HepG2 (cell line): Measurements from ENCODE around the gene HSDL2. TPM values are rescaled to one million over a fixed set of nuclear protein-coding genes. Genes with fewer than 3 reads are reported as not detected.

Experiments
- CAMTA2 ChIP-seq: sonication (generic); formaldehyde crosslinking; IDR thresholded peaks from 2 replicates; pipeline ENCODE4 v1.4.0; 2020; ENCODE audit warnings: mild to moderate bottlenecking, missing genetic modification reagents, borderline replicate concordance
- DRAP1 ChIP-seq: IDR thresholded peaks from 2 replicates; pipeline ENCODE4 v1.6.1; 2016; ENCODE audit warnings: missing genetic modification reagents, missing compliant biosample characterization
- EED ChIP-seq: sonication (generic); formaldehyde crosslinking; IDR thresholded peaks from 2 replicates; pipeline ENCODE4 v1.5.0; 2020; ENCODE audit warnings: mild to moderate bottlenecking, missing genetic modification reagents
- ERF ChIP-seq: IDR thresholded peaks from 2 replicates; pipeline ENCODE4 v1.6.1; 2018; ENCODE audit warnings: missing biosample characterization, missing genetic modification reagents
- FOXA1 ChIP-seq, 2 experiments: fragments of 450-650 bp in 1 of 2; sonication (generic) in 1 of 2; formaldehyde crosslinking in 1 of 2; IDR thresholded peaks; 2 replicates each; pipeline versions ENCODE4 v1.4.0 to v1.6.1; 2016 to 2020; ENCODE audit warnings: missing genetic modification reagents in 1 of 2
- FOXC1 ChIP-seq: sonication (generic); formaldehyde crosslinking; IDR thresholded peaks from 2 replicates; pipeline ENCODE4 v1.8.0; 2022; ENCODE audit warnings: mild to moderate bottlenecking, missing genetic modification reagents, borderline replicate concordance
- HIVEP1 ChIP-seq: sonication (generic); formaldehyde crosslinking; IDR thresholded peaks from 2 replicates; pipeline ENCODE4 v1.4.0; 2020; ENCODE audit warnings: mild to moderate bottlenecking, missing genetic modification reagents
- IKZF5 ChIP-seq: IDR thresholded peaks from 2 replicates; pipeline ENCODE4 v1.6.1; 2018; ENCODE audit warnings: missing genetic modification reagents, mild to moderate bottlenecking, missing compliant biosample characterization
- KDM5B ChIP-seq: sonication (generic); formaldehyde crosslinking; IDR thresholded peaks from 2 replicates; pipeline ENCODE4 v1.4.0; 2020; ENCODE audit warnings: missing genetic modification reagents, mild to moderate bottlenecking, borderline replicate concordance
- LCORL ChIP-seq, 2 experiments: fragments of 450-650 bp in 1 of 2; sonication (generic) in 1 of 2; formaldehyde crosslinking in 1 of 2; IDR thresholded peaks; 2 replicates each; pipeline versions ENCODE4 v1.5.0 to v1.6.1; 2017 to 2020; ENCODE audit warnings: antibody characterized with exemption in 1 of 2, missing genetic modification reagents in 1 of 2
- MIXL1 ChIP-seq: IDR thresholded peaks from 2 replicates; pipeline ENCODE4 v1.6.1; 2016
- NR1H2 ChIP-seq: sonication (generic); formaldehyde crosslinking; IDR thresholded peaks from 2 replicates; pipeline ENCODE4 v1.8.1; 2022; ENCODE audit warnings: low read depth, missing genetic modification reagents, borderline replicate concordance
- PAF1 ChIP-seq: IDR thresholded peaks from 2 replicates; pipeline ENCODE4 v1.6.1; 2016; ENCODE audit warnings: missing genetic modification reagents, missing compliant biosample characterization
- PPARG ChIP-seq: conservative IDR thresholded peaks from 2 replicates; pipeline ENCODE4 v1.6.1; 2016; ENCODE audit warnings: missing biosample characterization, missing genetic modification reagents
- REXO4 ChIP-seq: sonication (generic); formaldehyde crosslinking; IDR thresholded peaks from 2 replicates; pipeline ENCODE4 v1.8.0; 2022; ENCODE audit warnings: missing genetic modification reagents, mild to moderate bottlenecking, borderline replicate concordance
- SOX13 ChIP-seq, 3 experiments: fragments of 450-650 bp in 1 of 3; sonication (generic) in 1 of 3; formaldehyde crosslinking in 1 of 3; IDR thresholded peaks in 2 of 3; conservative IDR thresholded peaks in 1 of 3; 2 replicates each; pipeline versions ENCODE4 v1.5.0 to v1.6.1; 2016 to 2020; ENCODE audit warnings: antibody characterized with exemption in 1 of 3, mild to moderate bottlenecking in 1 of 3, missing compliant biosample characterization in 1 of 3, missing genetic modification reagents in 1 of 3, moderate library complexity in 1 of 3
- WIZ ChIP-seq: sonication (generic); formaldehyde crosslinking; IDR thresholded peaks from 2 replicates; pipeline ENCODE4 v1.5.1; 2020; ENCODE audit warnings: mild to moderate bottlenecking, missing genetic modification reagents
- ZBTB38 ChIP-seq: sonication (generic); formaldehyde crosslinking; IDR thresholded peaks from 2 replicates; pipeline ENCODE4 v1.5.1; 2020; ENCODE audit warnings: mild to moderate bottlenecking, missing genetic modification reagents
- ZMYM3 ChIP-seq: sonication (generic); formaldehyde crosslinking; IDR thresholded peaks from 2 replicates; pipeline ENCODE4 v1.5.1; 2020; ENCODE audit warnings: mild to moderate bottlenecking, missing genetic modification reagents
- ZNF274 ChIP-seq: sonication (generic); formaldehyde crosslinking; IDR thresholded peaks from 2 replicates; pipeline ENCODE4 v1.5.1; 2020; ENCODE audit warnings: mild to moderate bottlenecking, missing genetic modification reagents
- ZNF546 ChIP-seq: sonication (generic); formaldehyde crosslinking; conservative IDR thresholded peaks from 2 replicates; pipeline ENCODE4 v1.8.1; 2023; ENCODE audit warnings: mild to moderate bottlenecking, missing genetic modification reagents
- ZNF550 ChIP-seq: sonication (generic); formaldehyde crosslinking; IDR thresholded peaks from 2 replicates; pipeline ENCODE4 v1.4.0; 2020; ENCODE audit warnings: mild to moderate bottlenecking, missing genetic modification reagents, borderline replicate concordance
- ZNF577 ChIP-seq: sonication (generic); formaldehyde crosslinking; IDR thresholded peaks from 2 replicates; pipeline ENCODE4 v1.4.0; 2020; ENCODE audit warnings: mild to moderate bottlenecking, low read depth, missing genetic modification reagents, borderline replicate concordance
- ZNF598 ChIP-seq: sonication (generic); formaldehyde crosslinking; IDR thresholded peaks from 2 replicates; pipeline ENCODE4 v1.5.1; 2020; ENCODE audit warnings: mild to moderate bottlenecking, missing genetic modification reagents, borderline replicate concordance
- ZNF639 ChIP-seq: conservative IDR thresholded peaks from 2 replicates; pipeline ENCODE4 v1.6.1; 2018; ENCODE audit warnings: missing genetic modification reagents
- ZNF780A ChIP-seq: sonication (generic); formaldehyde crosslinking; IDR thresholded peaks from 2 replicates; pipeline ENCODE4 v1.8.0; 2022; ENCODE audit warnings: mild to moderate bottlenecking, missing genetic modification reagents, moderate library complexity
- ZSCAN30 ChIP-seq: sonication (generic); formaldehyde crosslinking; IDR thresholded peaks from 2 replicates; pipeline ENCODE4 v1.5.0; 2020; ENCODE audit warnings: mild to moderate bottlenecking, missing genetic modification reagents
- polyA plus RNA-seq, 8 experiments: library from polyadenylated mRNA; depleted of rRNA in 3 of 8; stranded (reverse) in 7 of 8; unstranded in 1 of 8; fragments of >200 nt; fragmentation: Illumina TruSeq in 4 of 8; extraction: Trizol in 4 of 8; gene quantifications; 2 replicates each; pipeline versions ENCODE4 v1.2.1 to v1.2.3, GENCODE V29; 2011 to 2016; ENCODE audit warnings: low read depth in 4 of 8, missing spikeins in 1 of 8, mixed read lengths in 1 of 8; ENCODE audit not compliant: insufficient read depth in 1 of 8
- total RNA-seq, 5 experiments: library from RNA; depleted of rRNA; stranded (reverse); fragments of >200 nt; fragmentation: Illumina TruSeq; extraction: Trizol; gene quantifications; 2 replicates each; pipeline ENCODE4 v1.2.3, GENCODE V29; 2016; ENCODE audit warnings: low read depth in 1 of 5

HSDL2 gene
- total and polyA plus RNA-seq, 2 of the 13 experiments (the other 11 are each of a cell fraction or from before 2014, with no cell fraction given) = 55.3 to 80.2 TPM

GRCh38 chr9:112486221-112487007, 106.5 kb downstream of the HSDL2 start, which contains the start of gene KIAA1958 (continued):
- TF ChIP-seq PAF1 (no peak), ZNF550 (CRISPR knock-in tag) (no peak), ZNF577 (CRISPR knock-in tag) (0 out of 2 replicates have a peak, but pooled peaks have one; percentile 72), ZBTB38 (CRISPR knock-in tag) (peak; percentile 90), HIVEP1 (CRISPR knock-in tag) (peak; percentile 75; the same call in 1 of the 2 replicates), ZNF780A (CRISPR knock-in tag) (no peak), WIZ (peak; percentile 86), LCORL (IDR thresholded peaks at IDR 0.05) (no peak), LCORL (CRISPR knock-in tag; IDR thresholded peaks at IDR 0.05) (peak; percentile 84), DRAP1 (CRISPR knock-in tag) (no peak; the same call in 1 of the 2 replicates), CAMTA2 (CRISPR knock-in tag) (peak; percentile 86), ZNF546 (peak; percentile 82), FOXC1 (CRISPR knock-in tag) (peak; percentile 95), KDM5B (CRISPR knock-in tag) (peak; percentile 97), SOX13 (IDR thresholded peaks at IDR 0.05) (no peak), SOX13 (CRISPR knock-in tag; conservative IDR thresholded peaks at IDR 0.05 in 1 of 2, IDR thresholded peaks at IDR 0.05 in 1 of 2) (peak in 1 of 2 experiments; percentile 37; a peak in 1 of 4 replicates), ERF (CRISPR knock-in tag) (peak; percentile 89), PPARG (CRISPR knock-in tag) (0 out of 2 replicates have a peak, but pooled peaks have one; percentile 18), MIXL1 (CRISPR knock-in tag) (peak; percentile 47; the same call in 1 of the 2 replicates), ZNF639 (peak; percentile 90), ZNF598 (CRISPR knock-in tag) (no peak; the same call in 1 of the 2 replicates), ZMYM3 (peak; percentile 56; the same call in 1 of the 2 replicates), FOXA1 (IDR thresholded peaks at IDR 0.05) (no peak), FOXA1 (CRISPR knock-in tag; IDR thresholded peaks at IDR 0.05) (0 out of 2 replicates have a peak, but pooled peaks have one; percentile 47), EED (peak; percentile 86; the same call in 1 of the 2 replicates), ZSCAN30 (CRISPR knock-in tag) (0 out of 2 replicates have a peak, but pooled peaks have one; percentile 70), IKZF5 (peak; percentile 86; the same call in 1 of the 2 replicates), REXO4 (CRISPR knock-in tag) (peak; percentile 77; the same call in 1 of the 2 replicates), ZNF274 (CRISPR knock-in tag) (peak; percentile 91), NR1H2 (CRISPR knock-in tag) (no peak)
